ENCODE results near the gene NOL9. TPM values are rescaled to one million over a fixed set of nuclear protein-coding genes. Genes with fewer than 3 reads are reported as not detected.
"Not testable (repeated sequence)": the region's sequence is repeated elsewhere in the genome, so short reads cannot be mapped to it uniquely, and the experiment has no call there.

Gene NOL9
- total RNA-seq, 1 donor from 2014 or later, result 26.8 TPM

DNA sequence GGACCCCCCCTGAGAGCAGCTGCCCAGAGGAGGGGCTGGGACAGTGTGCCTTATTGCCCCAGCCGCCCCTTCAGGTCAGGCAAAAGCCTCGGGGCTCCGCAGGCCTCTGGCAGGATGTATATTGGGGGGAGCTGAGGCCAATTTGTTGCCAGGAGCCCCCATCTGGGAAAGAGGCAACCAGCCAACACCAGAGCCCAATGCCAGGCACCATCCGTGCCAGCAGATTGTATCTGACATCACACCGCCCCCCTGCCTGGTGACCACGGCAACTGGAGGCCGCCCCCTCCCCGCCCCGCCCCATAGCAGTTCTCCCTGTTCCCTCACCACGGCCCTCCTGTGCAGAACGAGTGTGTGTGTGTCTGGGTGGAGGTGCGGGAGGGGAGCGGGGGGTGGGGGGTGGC lies 59.3 kb downstream of the NOL9 start:
- H3K9me3 ChIP-seq (ENCODE audit: insufficient read depth, low read depth, low read length), result no peaks in the 10 kb centered on the region
- no peak for DNase-seq (ENCODE audit: low read depth)
- no peak overlapping the region for H3K27ac Mint-ChIP-seq (ENCODE audit: unreplicated experiment)
- no peak overlapping the region for H3K4me3 ChIP-seq (ENCODE audit: insufficient read depth, low read depth, low read length)
- H3K36me3 ChIP-seq (ENCODE audit: insufficient read depth, low read length), result no peaks in the 10 kb centered on the region
- peaks cover 26% of the 10 kb centered on the region for H3K79me2 ChIP-seq (ENCODE audit: insufficient read depth, low read length)
- H3K36me3 Mint-ChIP-seq (ENCODE audit: low read depth, unreplicated experiment), result no peaks in the 10 kb centered on the region
- H3K9me3 Mint-ChIP-seq (ENCODE audit: unreplicated experiment), result no peaks in the 10 kb centered on the region
- TF ChIP-seq EZH2 (IDR thresholded peaks at IDR 0.05; ENCODE audit: insufficient read depth, low read length), result no peak
- TF ChIP-seq, protein P1, sequence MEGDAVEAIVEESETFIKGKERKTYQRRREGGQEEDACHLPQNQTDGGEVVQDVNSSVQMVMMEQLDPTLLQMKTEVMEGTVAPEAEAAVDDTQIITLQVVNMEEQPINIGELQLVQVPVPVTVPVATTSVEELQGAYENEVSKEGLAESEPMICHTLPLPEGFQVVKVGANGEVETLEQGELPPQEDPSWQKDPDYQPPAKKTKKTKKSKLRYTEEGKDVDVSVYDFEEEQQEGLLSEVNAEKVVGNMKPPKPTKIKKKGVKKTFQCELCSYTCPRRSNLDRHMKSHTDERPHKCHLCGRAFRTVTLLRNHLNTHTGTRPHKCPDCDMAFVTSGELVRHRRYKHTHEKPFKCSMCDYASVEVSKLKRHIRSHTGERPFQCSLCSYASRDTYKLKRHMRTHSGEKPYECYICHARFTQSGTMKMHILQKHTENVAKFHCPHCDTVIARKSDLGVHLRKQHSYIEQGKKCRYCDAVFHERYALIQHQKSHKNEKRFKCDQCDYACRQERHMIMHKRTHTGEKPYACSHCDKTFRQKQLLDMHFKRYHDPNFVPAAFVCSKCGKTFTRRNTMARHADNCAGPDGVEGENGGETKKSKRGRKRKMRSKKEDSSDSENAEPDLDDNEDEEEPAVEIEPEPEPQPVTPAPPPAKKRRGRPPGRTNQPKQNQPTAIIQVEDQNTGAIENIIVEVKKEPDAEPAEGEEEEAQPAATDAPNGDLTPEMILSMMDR (IDR thresholded peaks at IDR 0.05; ENCODE audit: insufficient read depth, low read depth, low read length), result no peak
- no peaks in the 10 kb centered on the region for H3K27me3 Mint-ChIP-seq (ENCODE audit: low read depth, unreplicated experiment)
- H3K27ac ChIP-seq (ENCODE audit: low read depth, low read length), result no peak overlapping the region
- H3K9ac ChIP-seq (ENCODE audit: low read length), result no peak overlapping the region
- H3K4me2 ChIP-seq (ENCODE audit: low read length), result peak overlapping the region; percentile 95
- H4K20me1 ChIP-seq (ENCODE audit: insufficient read depth, low read length), result no peaks in the 10 kb centered on the region
- H3K27me3 ChIP-seq (ENCODE audit: insufficient read depth, low read length), result no peaks in the 10 kb centered on the region
- no peak overlapping the region for H3K4me3 Mint-ChIP-seq (ENCODE audit: unreplicated experiment)
- H3K4me1 Mint-ChIP-seq (ENCODE audit: low read depth, unreplicated experiment), result peaks cover 9% of the 10 kb centered on the region
- no peak for FAIRE-seq
- no peak overlapping the region for H2AFZ ChIP-seq (ENCODE audit: low read depth, low read length)
- peaks cover 34% of the 10 kb centered on the region for H3K4me1 ChIP-seq (ENCODE audit: insufficient read depth, low read length)

DNA sequence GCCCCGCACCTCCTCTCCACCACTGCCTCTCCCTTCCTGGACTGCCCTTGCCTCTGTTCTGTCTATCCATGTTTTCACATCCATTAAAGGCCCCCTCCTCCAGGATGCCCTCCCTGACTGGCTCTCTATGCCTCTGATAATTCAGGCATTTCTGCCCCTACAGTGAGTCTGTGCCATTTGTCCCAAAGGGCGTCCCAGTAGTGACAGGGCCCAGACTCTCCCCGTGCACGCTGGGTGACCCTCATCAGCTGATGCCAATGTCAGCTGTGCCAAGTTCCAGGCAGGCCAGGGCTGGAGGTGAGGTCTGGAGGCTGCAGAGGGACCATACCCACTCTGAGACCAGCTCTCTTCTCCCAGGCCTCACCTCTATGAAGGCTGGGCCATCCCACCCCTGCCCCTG lies 59.7 kb downstream of the NOL9 start:
- TF ChIP-seq, protein P1 (IDR thresholded peaks at IDR 0.05; ENCODE audit: insufficient read depth, low read depth, low read length), result no peak
- TF ChIP-seq EZH2 (IDR thresholded peaks at IDR 0.05; ENCODE audit: insufficient read depth, low read length), result no peak
- no peak overlapping the region for H3K4me3 ChIP-seq (ENCODE audit: insufficient read depth, low read depth, low read length)
- no peak overlapping the region for H3K4me2 ChIP-seq (ENCODE audit: low read length)
- H3K9me3 ChIP-seq (ENCODE audit: insufficient read depth, low read depth, low read length), result no peaks in the 10 kb centered on the region
- H3K27ac Mint-ChIP-seq (ENCODE audit: unreplicated experiment), result no peak overlapping the region
- H3K4me3 Mint-ChIP-seq (ENCODE audit: unreplicated experiment), result no peak overlapping the region
- H3K36me3 Mint-ChIP-seq (ENCODE audit: low read depth, unreplicated experiment), result no peaks in the 10 kb centered on the region
- no peak overlapping the region for H2AFZ ChIP-seq (ENCODE audit: low read depth, low read length)
- no peak overlapping the region for H3K27ac ChIP-seq (ENCODE audit: low read depth, low read length)
- H3K9ac ChIP-seq (ENCODE audit: low read length), result no peak overlapping the region
- no peaks in the 10 kb centered on the region for H3K27me3 Mint-ChIP-seq (ENCODE audit: low read depth, unreplicated experiment)
- peaks cover 30% of the 10 kb centered on the region for H3K79me2 ChIP-seq (ENCODE audit: insufficient read depth, low read length)
- H4K20me1 ChIP-seq (ENCODE audit: insufficient read depth, low read length), result peaks cover 1% of the 10 kb centered on the region
- peaks cover 36% of the 10 kb centered on the region for H3K4me1 ChIP-seq (ENCODE audit: insufficient read depth, low read length)
- H3K9me3 Mint-ChIP-seq (ENCODE audit: unreplicated experiment), result no peaks in the 10 kb centered on the region
- no peaks in the 10 kb centered on the region for H3K36me3 ChIP-seq (ENCODE audit: insufficient read depth, low read length)
- no peak for FAIRE-seq
- H3K27me3 ChIP-seq (ENCODE audit: insufficient read depth, low read length), result no peaks in the 10 kb centered on the region
- DNase-seq (ENCODE audit: low read depth), result no peak
- H3K4me1 Mint-ChIP-seq (ENCODE audit: low read depth, unreplicated experiment), result peaks cover 9% of the 10 kb centered on the region

DNA sequence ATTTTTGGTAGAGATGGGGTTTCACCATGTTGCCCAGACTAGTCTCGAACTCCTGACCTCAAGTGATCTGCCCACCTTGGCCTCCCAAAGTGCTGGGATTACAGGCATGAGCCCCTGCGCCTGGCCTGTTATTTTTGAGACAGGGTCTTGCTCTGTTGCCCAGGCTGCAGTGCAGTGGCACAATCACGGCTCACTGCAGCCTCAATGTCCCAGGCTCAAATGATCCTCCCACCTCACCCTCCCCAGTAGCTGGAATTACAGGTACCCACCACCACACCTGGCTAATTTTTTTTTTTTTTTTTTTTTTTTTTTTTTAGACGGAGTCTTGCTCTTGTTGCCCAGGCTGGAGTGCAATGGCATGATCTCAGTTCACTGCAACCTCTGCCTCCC lies 60.5 kb downstream of the NOL9 start:
- H3K27ac ChIP-seq (ENCODE audit: low read depth, low read length); H3K36me3 ChIP-seq (ENCODE audit: insufficient read depth, low read length); H3K9me3 ChIP-seq (ENCODE audit: insufficient read depth, low read depth, low read length); H3K9me3 Mint-ChIP-seq (ENCODE audit: unreplicated experiment); H3K27me3 Mint-ChIP-seq (ENCODE audit: low read depth, unreplicated experiment); H4K20me1 ChIP-seq (ENCODE audit: insufficient read depth, low read length); H2AFZ ChIP-seq (ENCODE audit: low read depth, low read length); H3K9ac ChIP-seq (ENCODE audit: low read length); H3K27ac Mint-ChIP-seq (ENCODE audit: unreplicated experiment); H3K27me3 ChIP-seq (ENCODE audit: insufficient read depth, low read length); H3K4me3 Mint-ChIP-seq (ENCODE audit: unreplicated experiment); DNase-seq (ENCODE audit: low read depth); H3K36me3 Mint-ChIP-seq (ENCODE audit: low read depth, unreplicated experiment); FAIRE-seq; H3K4me2 ChIP-seq (ENCODE audit: low read length); H3K4me3 ChIP-seq (ENCODE audit: insufficient read depth, low read depth, low read length): not testable (repeated sequence)
- Histone ChIP-seq H3K4me1 (ENCODE audit: insufficient read depth, low read length) (peaks cover 44% of the 10 kb centered on the region), H3K79me2 (ENCODE audit: insufficient read depth, low read length) (peaks cover 38% of the 10 kb centered on the region)
- H3K4me1 Mint-ChIP-seq (ENCODE audit: low read depth, unreplicated experiment), result peaks cover 11% of the 10 kb centered on the region

Data from astrocyte (in vitro differentiated cells and primary cell).